AG09309 (cell line): ENCODE results near the gene IGLL1.
A peak's percentile ranks its signal among the peaks of the same experiment; 100 is the strongest.
"Not testable (repeated sequence)": the region's sequence is repeated elsewhere in the genome, so short reads cannot be mapped to it uniquely, and the experiment has no call there.

Experiments
- DNase-seq: peaks from one replicate; pipeline ENCODE4 v3.0.0-alpha.2; 2010; ENCODE audit warnings: low read depth
- H3K4me3 ChIP-seq: 2 replicates; pipeline ENCODE4 v1.5.1; 2011; ENCODE audit warnings: mild to moderate bottlenecking, low read depth, low read length, moderate library complexity; ENCODE audit not compliant: control insufficient read depth
- TF ChIP-seq, protein P1 (sequence below): IDR thresholded peaks from 2 replicates; pipeline ENCODE4 v1.5.1; 2011; ENCODE audit warnings: mild to moderate bottlenecking, low read depth, low read length, inconsistent platforms; ENCODE audit not compliant: insufficient read depth, control insufficient read depth; ENCODE audit errors: missing control alignments

IGLL1 gene

GRCh38 chr22:23544852-23545251, 35.2 kb downstream of the IGLL1 start:
- no peak for DNase-seq
- no peak overlapping the region for H3K4me3 ChIP-seq
- TF ChIP-seq, protein P1, sequence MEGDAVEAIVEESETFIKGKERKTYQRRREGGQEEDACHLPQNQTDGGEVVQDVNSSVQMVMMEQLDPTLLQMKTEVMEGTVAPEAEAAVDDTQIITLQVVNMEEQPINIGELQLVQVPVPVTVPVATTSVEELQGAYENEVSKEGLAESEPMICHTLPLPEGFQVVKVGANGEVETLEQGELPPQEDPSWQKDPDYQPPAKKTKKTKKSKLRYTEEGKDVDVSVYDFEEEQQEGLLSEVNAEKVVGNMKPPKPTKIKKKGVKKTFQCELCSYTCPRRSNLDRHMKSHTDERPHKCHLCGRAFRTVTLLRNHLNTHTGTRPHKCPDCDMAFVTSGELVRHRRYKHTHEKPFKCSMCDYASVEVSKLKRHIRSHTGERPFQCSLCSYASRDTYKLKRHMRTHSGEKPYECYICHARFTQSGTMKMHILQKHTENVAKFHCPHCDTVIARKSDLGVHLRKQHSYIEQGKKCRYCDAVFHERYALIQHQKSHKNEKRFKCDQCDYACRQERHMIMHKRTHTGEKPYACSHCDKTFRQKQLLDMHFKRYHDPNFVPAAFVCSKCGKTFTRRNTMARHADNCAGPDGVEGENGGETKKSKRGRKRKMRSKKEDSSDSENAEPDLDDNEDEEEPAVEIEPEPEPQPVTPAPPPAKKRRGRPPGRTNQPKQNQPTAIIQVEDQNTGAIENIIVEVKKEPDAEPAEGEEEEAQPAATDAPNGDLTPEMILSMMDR: no peak

DNA sequence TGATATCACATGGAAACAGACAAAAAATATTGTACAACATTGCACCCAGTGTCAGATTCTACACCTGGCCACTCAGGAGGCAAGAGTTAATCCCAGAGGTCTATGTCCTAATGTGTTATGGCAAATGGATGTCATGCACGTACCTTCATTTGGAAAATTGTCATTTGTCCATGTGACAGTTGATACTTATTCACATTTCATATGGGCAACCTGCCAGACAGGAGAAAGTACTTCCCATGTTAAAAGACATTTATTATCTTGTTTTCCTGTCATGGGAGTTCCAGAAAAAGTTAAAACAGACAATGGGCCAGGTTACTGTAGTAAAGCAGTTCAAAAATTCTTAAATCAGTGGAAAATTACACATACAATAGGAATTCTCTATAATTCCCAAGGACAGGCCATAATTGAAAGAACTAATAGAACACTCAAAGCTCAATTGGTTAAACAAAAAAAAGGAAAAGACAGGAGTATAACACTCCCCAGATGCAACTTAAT, 36.5 kb downstream of the IGLL1 start:
- DNase-seq, H3K4me3 ChIP-seq: not testable (repeated sequence)

DNA sequence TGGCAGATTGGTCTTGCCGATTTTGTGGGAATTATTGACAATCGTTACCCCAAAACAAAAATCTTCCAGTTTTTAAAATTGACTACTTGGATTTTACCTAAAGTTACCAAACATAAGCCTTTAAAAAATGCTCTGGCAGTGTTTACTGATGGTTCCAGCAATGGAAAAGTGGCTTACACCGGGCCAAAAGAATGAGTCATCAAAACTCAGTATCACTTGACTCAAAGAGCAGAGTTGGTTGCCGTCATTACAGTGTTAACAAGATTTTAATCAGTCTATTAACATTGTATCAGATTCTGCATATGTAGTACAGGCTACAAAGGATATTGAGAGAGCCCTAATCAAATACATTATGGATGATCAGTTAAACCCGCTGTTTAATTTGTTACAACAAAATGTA, 37.2 kb downstream of the IGLL1 start:
- H3K4me3 ChIP-seq: no peak overlapping the region
- no peak for DNase-seq
- TF ChIP-seq, protein P1: no peak

DNA sequence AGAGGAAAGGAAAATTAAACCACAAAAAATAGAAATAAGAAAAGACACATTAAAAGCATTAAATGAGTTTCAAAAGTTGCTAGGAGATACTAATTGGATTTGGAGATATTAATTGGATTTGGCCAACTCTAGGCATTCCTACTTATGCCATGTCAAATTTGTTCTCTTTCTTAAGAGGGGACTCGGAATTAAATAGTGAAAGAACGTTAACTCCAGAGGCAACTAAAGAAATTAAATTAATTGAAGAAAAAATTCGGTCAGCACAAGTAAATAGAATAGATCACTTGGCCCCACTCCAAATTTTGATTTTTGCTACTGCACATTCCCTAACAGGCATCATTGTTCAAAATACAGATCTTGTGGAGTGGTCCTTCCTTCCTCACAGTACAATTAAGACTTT, 37.7 kb downstream of the IGLL1 start:
- DNase-seq, H3K4me3 ChIP-seq: not testable (repeated sequence)

DNA sequence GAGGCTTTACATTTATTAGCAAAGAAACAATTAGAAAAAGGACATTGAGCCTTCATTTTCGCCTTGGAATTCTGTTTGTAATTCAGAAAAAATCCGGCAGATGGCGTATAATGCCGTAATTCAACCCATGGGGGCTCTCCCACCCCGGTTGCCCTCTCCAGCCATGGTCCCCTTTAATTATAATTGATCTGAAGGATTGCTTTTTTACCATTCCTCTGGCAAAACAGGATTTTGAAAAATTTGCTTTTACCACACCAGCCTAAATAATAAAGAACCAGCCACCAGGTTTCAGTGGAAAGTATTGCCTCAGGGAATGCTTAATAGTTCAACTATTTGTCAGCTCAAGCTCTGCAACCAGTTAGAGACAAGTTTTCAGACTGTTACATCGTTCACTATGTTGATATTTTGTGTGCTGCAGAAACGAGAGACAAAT, 38.2 kb downstream of the IGLL1 start:
- not testable (repeated sequence) for DNase-seq, H3K4me3 ChIP-seq
- TF ChIP-seq, protein P1: peak; percentile 52

DNA sequence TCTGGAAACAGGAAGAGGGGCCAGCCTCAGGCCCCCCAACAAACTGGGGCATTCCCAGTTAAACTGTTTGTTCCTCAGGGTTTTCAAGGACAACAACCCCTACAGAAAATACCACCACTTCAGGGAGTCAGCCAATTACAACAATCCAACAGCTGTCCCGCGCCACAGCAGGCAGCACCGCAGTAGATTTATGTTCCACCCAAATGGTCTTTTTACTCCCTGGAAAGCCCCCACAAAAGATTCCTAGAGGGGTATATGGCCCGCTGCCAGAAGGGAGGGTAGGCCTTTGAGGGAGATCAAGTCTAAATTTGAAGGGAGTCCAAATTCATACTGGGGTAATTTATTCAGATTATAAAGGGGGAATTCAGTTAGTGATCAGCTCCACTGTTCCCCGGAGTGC, 39.3 kb downstream of the IGLL1 start:
- H3K4me3 ChIP-seq, DNase-seq: not testable (repeated sequence)

DNA sequence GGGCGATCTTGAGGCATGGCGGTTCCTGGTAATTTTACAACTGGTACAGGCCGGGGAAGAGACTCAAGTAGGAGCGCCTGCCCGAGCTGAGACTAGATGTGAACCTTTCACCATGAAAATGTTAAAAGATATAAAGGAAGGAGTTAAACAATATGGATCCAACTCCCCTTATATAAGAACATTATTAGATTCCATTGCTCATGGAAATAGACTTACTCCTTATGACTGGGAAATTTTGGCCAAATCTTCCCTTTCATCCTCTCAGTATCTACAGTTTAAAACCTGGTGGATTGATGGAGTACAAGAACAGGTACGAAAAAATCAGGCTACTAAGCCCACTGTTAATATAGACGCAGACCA, 40.3 kb downstream of the IGLL1 start:
- DNase-seq, H3K4me3 ChIP-seq: not testable (repeated sequence)

GRCh38 chr22:23539135-23539838, 40.8 kb downstream of the IGLL1 start:
- peak; percentile 29 for DNase-seq
- no peak overlapping the region; the same call in 1 of the 2 replicates for H3K4me3 ChIP-seq
- TF ChIP-seq, protein P1: peak; percentile 82

DNA sequence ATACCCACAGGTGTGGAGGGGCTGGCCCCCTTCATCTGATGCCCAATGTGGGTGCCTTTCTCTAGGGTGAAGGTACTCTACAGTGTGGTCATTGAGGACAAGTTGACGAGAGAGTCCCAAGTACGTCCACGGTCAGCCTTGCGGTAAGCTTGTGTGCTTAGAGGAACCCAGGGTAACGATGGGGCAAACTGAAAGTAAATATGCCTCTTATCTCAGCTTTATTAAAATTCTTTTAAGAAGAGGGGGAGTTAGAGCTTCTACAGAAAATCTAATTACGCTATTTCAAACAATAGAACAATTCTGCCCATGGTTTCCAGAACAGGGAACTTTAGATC, 41.4 kb downstream of the IGLL1 start:
- not testable (repeated sequence) for DNase-seq, H3K4me3 ChIP-seq

- not testable (repeated sequence) for DNase-seq, H3K4me3 ChIP-seq
Measured at GRCh38 chr22:23537830-23538695, 42.0 kb downstream of the IGLL1 start.
